GM18502 (cell line): ENCODE measurements around the gene BANF2.
"Not testable (repeated sequence)": the region's sequence is repeated elsewhere in the genome, so short reads cannot be mapped to it uniquely, and the experiment has no call there.

Experiments used
- ATAC-seq: cut with Tn5 transposase; IDR thresholded peaks from one replicate; pipeline ENCODE4 v1.9.1; 2021; ENCODE audit warnings: mild to moderate bottlenecking; ENCODE audit not compliant: unreplicated experiment, poor library complexity

BANF2 gene

DNA sequence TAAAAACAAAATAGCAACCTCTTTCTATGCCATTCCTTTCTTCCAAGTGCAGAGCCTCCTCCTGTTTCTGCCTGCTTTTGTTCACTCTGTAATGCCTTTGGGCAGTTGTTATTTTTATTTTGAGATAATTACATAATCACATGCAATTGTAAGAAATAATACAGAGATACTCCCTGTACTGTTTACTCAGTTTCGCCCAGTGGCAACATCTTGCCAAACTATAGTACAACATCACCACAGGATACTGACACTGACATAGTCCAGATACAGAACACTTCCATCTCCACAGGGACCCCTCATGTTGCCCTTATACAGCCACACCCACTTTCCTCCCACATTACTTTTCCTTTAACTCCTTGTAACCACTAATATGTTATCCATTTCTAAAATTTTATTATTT, 59.7 kb downstream of the BANF2 start:
- no peak for ATAC-seq

DNA sequence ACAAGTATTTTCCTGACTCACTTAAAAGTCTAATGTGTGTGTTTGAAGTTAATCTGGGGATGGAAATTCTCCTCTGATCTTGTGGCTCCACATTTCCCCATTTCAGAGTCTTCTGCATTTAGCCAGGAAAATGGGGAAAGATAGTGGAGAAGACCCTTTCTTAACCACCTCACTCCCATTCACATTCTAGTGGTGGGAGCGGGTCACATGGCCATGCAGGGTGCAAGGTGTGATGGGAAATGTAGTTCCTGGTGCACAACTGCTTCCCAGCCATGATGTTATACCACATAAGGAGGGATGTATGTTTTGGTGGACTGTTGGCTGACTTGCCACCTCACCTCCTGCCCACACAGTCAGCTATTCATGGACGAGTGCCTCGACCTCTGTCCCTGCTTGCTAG, 61.8 kb downstream of the BANF2 start:
- no peak for ATAC-seq

DNA sequence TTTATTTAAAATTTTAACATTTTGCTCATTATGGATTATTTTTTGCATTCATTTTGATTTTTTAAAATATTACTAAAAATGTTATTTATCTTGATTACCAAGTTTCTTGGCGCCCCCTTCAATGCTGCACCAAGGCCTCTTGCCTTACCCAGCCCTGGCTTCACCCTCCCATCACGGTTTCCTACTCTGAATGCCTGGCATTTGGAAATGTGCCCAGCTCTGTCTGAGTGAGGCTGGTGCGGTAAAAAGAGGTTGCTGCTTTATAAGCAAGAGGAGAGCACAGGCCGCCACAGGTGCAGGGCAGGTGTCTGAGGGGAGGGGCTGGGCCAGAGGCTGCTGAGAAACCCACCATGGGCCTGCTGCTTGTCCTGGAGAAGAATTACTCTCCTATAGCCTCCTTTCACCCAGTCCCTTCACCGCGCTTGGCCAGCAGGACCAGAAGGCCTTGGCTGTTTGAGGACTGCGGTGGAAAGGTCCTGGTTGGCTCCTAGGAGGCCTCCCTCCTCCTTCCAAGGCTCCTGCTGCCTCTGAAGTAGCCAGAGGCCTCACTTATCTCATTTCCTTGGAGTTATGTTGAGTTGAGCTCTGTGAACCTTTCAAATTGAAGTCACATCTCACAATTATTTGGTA, 62.6 kb downstream of the BANF2 start:
- no peak for ATAC-seq

DNA sequence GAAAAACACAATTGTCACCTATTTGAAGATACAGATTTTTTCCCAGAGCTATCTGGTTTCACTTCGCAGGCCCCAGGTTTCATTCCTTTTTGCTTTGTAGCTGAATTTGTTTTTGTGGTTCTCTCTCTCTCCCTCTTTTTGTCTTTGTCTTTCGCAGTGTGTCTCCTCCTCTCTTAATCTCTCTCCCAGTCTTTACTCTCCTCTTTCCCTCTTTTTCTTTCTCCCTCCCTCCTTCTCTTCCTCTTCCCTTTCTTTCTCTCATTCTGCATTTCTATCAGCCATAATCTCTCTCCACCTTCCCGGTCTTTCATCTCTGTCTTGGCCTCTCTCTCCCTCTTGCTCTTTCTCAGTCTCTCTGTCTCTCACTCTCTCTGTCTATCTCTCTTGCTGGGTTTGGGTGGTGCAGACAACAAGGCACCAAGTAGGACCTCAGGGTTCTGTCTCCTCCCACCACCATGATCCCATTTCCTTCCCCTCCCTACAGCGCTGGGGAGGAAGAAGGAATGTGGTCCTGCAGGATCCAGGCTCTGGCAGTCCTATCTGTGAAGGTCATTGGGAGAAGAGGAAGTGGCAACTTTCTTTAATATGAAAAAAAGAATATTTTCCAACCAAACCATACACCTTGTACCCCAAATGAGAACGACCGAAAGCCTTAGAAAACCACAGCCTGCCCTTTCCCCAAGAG, 63.2 kb downstream of the BANF2 start:
- ATAC-seq: no peak

DNA sequence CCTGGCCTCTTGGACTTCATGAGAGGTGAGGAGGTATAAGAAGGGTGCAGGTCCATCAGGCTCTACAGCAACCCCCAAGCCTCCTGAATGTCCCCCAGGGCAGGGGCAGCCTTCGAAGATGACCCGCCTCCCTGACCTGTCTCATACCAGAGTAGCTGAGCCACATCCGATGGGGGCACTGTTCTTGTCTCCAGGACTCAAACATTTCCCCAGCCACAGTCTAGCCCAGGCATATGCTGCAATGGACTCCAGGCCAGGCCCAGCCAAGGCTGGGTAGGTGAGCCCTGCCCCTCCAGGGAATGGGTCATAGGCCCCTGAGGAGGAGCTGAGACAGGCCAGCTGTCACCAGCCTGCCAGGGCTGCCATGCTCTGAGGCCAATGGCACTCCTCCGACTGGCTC, 65.3 kb downstream of the BANF2 start:
- no peak for ATAC-seq

DNA sequence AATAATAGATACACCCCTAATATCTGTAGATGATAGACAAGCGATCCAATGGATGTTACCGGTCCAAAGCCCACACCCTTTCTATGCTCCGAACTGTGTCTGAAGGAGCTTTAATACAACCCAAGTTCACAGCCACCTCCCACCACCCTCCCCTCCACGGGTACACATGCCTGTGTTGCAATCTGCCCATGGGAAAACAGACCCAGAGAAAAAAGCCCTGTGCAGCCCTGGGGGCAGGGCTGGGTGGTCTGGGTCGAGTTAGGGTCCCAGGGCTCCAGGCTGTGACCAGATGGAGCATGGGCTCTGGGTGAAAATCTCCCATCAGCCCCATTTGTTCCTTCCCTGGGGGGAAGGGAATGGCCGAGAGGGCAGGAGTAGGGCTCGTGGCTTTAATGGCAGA, 65.8 kb downstream of the BANF2 start:
- no peak for ATAC-seq

DNA sequence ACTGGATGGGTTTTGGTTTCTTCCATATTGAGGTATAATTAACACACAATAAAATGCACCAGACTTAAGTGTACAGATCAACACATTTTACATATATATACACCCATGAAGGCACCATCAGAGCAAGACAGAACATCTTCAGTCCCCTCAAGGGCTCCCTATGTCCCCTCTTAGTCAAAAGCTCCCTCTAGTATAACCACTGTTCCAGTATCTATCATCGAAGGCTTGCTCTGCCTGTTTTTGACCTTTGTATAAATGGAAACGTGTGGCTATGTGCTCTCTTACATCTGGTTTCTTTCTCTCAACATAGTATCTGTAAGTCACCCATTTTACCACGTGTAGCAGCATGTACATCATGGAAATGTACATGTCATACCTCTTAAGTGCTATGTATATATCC, 66.5 kb downstream of the BANF2 start:
- no peak for ATAC-seq

DNA sequence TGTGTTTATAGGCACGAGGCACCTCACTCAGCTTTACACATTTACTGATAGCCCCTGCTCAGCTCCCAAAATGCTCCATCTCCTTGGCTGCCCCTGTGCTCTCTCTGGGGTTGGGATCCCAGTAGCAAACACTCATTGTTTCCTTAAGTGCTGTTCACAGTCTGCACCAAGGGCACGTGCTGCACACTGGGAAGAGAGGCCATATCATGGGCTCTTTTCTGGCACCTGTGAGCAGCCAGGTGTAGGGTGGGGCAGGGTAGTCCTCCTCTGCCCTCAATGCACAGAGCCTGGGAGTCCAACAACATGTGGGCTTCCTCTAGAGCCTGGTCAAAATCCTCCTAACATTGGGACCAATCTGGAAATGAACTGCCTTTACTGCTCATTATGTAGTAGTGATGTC, 67.9 kb downstream of the BANF2 start:
- no peak for ATAC-seq

DNA sequence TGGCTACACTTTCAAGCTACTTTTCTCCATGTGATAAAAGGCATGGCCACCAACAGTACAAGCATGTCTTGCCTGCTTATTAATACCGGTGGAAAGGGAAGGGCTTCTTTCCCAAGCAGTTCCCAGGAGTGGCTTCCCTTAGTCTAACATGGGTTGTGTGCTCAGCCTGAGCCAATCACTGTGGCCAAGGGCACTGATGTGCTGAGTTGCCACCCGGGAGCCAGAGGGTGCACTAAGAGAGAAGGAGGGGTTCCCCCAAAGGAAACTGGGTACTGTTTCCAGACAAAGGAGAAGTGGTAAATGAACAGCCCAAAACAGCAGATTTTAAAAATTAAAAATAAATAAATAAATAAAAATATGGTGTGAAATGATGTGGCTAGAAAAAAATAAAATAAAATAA, 68.5 kb downstream of the BANF2 start:
- ATAC-seq: no peak

DNA sequence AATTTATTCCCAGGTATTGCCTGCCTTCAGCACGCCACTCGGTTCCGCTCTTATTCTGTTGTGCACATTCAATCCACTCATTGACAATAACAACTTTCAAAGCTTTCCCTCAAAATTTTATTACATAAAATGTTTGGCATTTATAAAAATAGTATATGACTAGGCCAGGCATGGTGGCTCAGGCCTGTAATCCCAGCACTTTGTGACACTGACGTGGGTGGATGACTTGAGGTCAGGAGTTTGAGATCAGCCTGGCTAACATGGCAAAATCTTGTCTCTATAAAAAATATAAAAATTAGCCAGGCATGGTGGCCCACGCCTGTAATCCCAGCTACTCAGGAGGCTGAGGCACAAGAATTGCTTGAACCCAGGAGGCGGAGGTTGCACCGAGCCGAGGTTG, 70.0 kb downstream of the BANF2 start:
- ATAC-seq: not testable (repeated sequence)

DNA sequence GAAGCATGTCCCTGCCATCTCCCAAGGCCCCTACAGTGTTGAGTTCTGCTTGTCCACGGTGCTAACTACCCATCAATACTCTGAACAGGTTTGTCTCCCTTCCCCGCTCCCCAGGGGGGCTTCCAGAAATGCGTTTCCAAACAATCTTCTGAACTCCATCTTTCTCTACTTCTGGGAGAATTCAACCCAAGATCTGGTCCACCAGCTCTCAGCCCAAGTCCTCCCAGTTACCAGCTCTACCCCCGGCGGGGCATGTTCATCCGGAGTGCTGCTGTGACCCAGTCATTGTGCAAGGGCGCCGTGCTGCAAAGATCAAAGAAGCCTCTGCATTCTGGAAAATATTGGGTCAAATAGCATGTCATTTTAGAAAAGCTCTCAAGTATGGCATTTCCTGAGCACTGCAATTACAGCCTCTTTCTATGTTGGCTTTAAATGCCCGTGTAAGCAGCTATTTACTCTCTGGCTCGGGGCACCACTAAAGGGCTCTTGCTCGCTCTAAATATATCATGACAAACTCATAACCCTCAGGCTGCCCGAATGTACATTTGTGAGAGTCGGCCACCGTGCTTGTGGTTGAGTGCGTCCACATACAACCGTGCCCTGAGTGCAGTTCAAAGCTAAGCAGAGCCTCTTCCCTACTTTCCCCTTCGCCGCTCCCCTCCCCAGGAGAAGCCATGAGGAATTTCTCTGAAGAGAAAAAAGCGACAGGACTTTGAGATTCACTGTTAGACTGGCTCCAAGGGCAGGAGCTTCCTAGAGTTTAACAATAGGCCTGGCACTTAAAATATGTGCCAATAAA, 71.6 kb downstream of the BANF2 start:
- no peak for ATAC-seq

DNA sequence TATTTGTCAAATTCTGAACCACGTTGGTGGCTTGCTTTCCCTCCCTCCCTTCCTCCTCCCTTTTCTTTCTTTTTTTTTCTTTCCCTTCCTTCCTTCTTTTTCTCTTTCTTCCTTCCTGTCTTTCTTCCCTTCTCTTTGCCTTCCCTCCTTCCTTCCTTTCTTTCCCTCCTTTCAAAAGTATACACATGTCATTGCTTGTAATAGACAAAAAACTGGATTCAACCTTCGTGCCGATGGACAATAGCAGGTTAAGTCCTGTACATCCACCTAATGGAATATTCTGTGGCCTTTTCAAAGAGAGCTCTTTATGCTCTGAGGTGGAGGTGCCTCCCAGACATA, 72.2 kb downstream of the BANF2 start:
- no peak for ATAC-seq

DNA sequence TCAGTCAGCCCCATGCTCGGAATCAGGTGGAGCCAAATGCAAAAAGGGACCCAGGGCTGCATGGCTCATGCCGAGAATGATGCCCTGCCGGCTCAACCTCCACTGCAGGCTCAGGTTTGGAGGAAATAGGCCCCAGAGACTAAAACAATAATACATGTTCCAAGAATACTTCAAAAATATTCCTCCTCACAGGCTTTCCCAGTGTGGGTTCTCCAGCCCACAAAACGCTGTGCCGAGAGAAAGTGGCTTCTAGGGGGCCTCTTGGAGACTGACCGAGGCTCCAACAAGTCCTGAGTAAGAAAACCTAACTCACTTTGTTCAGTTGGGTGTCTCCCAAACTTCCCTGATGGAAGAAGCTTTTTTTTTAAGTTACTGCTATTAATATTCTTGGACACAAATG, 73.9 kb downstream of the BANF2 start:
- ATAC-seq: no peak

DNA sequence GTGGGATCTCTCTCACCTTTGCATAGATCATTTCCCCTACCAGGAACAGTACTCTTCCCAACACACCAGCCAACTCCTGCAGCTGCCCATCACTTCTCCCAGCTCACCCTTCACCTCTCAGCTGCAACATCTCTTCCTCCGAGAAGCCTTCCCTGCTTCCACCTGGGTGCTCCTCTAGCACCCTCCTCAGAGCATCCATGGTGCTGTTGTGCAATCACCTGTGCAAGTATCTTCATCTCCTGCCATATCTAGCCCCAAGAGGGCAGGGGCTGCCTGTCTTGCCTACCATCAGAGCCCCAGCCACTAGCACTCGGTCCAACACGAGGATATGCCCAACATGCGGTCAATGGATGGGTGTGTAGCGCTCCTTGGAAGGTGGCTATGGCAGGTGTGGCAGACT, 75.8 kb downstream of the BANF2 start:
- ATAC-seq: no peak

DNA sequence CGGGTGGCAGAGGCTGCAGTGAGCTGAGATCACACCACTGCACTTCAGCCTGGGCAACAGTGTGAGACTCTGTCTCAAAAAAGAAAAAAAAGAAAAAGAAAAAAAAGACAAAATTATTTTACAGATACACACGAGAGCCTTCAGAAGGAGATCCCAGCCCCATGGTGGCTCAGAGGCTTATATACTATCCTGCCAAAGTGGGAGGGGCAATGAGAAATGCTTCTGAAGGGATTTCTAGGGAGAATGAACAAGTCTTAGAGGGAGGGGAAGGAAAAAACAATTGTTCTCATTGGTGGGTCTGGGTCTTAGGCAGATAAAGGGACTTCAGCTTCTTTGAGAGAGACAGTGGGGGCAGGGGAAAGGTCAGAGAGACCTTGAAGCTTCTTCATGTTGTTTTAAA, 76.8 kb downstream of the BANF2 start:
- no peak for ATAC-seq

DNA sequence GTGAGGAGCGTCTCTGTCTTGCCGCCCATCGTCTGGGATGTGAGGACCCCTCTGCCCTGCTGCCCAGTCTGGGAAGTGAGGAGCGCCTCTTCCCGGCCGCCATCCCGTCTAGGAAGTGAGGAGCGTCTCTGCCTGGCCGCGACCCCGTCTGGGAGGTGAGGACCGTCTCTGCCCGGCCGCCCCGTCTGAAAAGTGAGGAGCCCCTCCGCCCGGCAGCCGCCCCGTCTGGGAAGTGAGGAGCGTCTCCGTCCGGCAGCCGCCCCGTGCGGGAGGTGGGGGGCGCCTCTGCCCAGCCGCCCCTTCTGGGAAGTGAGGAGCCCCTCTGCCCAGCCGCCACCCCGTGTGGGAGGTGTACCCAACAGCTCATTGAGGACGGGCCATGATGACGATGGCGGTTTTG, 79.2 kb downstream of the BANF2 start:
- not testable (repeated sequence) for ATAC-seq

DNA sequence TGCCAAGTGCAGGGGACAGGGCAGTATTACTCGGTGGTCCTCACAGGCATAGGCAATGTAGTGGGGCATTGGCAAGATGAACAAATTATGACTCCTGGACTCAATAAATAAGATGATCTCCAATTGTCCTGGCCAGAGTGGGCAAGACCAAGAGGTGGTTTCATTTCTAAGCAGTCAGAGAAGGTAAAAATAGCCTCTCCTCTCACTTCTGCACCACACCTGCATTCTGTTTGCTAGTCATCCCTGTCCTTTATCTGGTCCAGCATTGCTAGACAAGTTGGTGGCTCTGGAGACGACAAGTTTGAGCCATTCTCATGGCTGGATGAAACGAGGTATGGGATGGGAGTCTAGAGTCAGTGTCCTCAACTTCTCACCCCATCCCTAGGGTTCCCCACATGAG, 83.0 kb downstream of the BANF2 start:
- ATAC-seq: no peak

DNA sequence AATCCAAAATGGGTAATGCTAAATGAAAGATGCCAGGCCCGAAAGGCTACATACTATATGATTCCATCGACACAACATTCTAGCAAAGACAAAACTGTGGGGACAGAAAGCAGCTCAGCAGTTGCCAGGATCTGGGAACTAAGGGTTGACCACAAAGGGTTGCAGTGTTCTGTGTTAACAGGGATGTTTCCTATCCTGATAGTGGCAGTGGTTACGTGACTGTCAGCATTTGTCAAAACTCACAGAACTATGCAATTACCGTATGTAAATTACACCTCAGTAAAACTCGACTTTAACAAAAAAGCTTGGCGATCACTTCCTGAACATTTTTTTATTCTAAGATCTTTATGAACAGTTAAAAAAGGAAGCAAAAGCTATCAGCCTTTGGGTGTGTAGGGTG, 83.9 kb downstream of the BANF2 start:
- ATAC-seq: no peak

DNA sequence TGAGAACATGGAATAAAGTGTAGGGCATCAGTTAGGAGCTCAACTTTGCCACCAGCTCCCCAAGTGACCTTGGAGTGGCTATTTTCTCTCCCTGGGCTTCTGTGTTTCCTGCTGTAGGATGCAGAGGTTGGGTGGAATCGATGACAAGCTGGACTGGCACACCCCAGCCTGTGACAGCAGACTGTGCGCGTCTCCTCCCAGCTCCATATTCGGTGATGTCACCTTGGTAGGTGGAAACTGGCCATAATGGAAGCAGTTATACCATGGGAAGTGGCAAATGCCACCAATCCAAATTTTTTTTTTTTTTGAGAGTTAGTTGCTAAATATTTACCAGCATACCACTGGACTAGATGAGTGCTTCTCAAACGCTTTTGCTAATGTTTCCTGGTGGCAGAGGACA, 85.2 kb downstream of the BANF2 start:
- no peak for ATAC-seq
